GM10248 (cell line): ENCODE results near the gene ZC3HAV1L.

Source experiments
- CTCF ChIA-PET: fragments of 300-600 bp; sonication (Branson Sonifier 250); formaldehyde crosslinking; extraction: SDS; loops from one replicate; lab custom pipeline; 2021; ENCODE audit warnings: antibody characterized with exemption; lab: Yijun Ruan, JAX
- POLR2A ChIA-PET: fragments of 350-650 bp; sonication (Branson Sonifier 250); formaldehyde crosslinking; extraction: SDS; loops from one replicate; lab custom pipeline; 2020; ENCODE audit warnings: antibody characterized with exemption; lab: Yijun Ruan, JAX
- DNase-seq: peaks from one replicate; pipeline ENCODE4 v3.0.0; 2012; ENCODE audit errors: extremely low spot score
- TF ChIP-seq, protein P1 (sequence below): IDR thresholded peaks from 2 replicates; pipeline ENCODE4 v1.5.1; 2012; ENCODE audit warnings: mild to moderate bottlenecking, low read depth; ENCODE audit errors: extremely low read depth, missing control alignments, control extremely low read depth

ZC3HAV1L gene

GRCh38 chr7:139035586-139036353, at the start of gene ZC3HAV1L:
ZC3HAV1L (minus strand) TSS chr7:139036042; CDS start chr7:139036017, 25 bp downstream.
- peak; percentile 88 for DNase-seq
- ChIA-PET POLR2A (no interaction called here), CTCF (interaction anchor here (1.3 to 4.0 kb wide), 4 partner anchors 18 to 46 kb away, joined by 3 to 19 read pairs (median 7); no protein-coding TSS in a partner anchor)
- TF ChIP-seq, protein P1, sequence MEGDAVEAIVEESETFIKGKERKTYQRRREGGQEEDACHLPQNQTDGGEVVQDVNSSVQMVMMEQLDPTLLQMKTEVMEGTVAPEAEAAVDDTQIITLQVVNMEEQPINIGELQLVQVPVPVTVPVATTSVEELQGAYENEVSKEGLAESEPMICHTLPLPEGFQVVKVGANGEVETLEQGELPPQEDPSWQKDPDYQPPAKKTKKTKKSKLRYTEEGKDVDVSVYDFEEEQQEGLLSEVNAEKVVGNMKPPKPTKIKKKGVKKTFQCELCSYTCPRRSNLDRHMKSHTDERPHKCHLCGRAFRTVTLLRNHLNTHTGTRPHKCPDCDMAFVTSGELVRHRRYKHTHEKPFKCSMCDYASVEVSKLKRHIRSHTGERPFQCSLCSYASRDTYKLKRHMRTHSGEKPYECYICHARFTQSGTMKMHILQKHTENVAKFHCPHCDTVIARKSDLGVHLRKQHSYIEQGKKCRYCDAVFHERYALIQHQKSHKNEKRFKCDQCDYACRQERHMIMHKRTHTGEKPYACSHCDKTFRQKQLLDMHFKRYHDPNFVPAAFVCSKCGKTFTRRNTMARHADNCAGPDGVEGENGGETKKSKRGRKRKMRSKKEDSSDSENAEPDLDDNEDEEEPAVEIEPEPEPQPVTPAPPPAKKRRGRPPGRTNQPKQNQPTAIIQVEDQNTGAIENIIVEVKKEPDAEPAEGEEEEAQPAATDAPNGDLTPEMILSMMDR: no peak

GRCh38 chr7:139084709-139085108, 48.9 kb upstream of the ZC3HAV1L start:
- TF ChIP-seq, protein P1: no peak
- DNase-seq: no peak
- CTCF ChIA-PET: interaction anchor here (0.8 to 7.1 kb wide), 4 partner anchors 9 to 198 kb away, joined by 3 to 70 read pairs (median 4); no protein-coding TSS in a partner anchor
- POLR2A ChIA-PET: no interaction called here

- CTCF ChIA-PET: interaction anchor here (0.7 to 2.1 kb wide), 2 partner anchors 13 to 47 kb away, joined by 3 to 5 read pairs; no protein-coding TSS in a partner anchor
- DNase-seq: no peak
- TF ChIP-seq, protein P1: no peak
- POLR2A ChIA-PET: no interaction called here
Measured at GRCh38 chr7:139081584-139081983, 45.7 kb upstream of the ZC3HAV1L start.

- TF ChIP-seq, protein P1: no peak
- ChIA-PET CTCF (interaction anchor here (1.0 to 2.1 kb wide), 4 partner anchors 9 to 194 kb away, joined by 5 to 6 read pairs (median 5); no protein-coding TSS in a partner anchor), POLR2A (no interaction called here)
- DNase-seq: no peak
Measured at GRCh38 chr7:139080905-139081304, 45.1 kb upstream of the ZC3HAV1L start.

DNA sequence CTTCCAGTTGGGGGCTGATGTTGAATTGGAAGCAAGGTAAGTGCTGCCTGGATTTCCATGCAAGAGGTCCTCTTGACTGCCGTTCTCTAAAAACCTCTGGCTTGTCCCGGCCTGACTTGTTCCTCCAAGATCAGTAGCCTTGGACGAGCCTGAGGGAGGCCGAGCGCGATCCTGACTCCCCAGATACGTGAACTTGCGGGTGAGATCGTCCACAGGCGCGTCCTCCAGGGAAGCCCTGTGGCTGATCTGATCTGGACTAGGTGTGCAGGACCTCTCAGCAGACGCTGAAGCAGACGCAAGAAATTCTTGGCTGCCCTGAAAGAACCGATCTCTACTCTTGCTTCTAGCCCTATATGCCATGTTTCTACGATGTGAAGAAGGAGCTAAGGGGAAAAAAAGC, 44.0 kb upstream of the ZC3HAV1L start:
- TF ChIP-seq, protein P1: no peak
- POLR2A ChIA-PET: no interaction called here
- CTCF ChIA-PET: interaction anchor here (0.9 to 1.5 kb wide), 4 partner anchors 8 to 193 kb away, joined by 4 to 6 read pairs (median 5); no protein-coding TSS in a partner anchor
- DNase-seq: no peak

DNA sequence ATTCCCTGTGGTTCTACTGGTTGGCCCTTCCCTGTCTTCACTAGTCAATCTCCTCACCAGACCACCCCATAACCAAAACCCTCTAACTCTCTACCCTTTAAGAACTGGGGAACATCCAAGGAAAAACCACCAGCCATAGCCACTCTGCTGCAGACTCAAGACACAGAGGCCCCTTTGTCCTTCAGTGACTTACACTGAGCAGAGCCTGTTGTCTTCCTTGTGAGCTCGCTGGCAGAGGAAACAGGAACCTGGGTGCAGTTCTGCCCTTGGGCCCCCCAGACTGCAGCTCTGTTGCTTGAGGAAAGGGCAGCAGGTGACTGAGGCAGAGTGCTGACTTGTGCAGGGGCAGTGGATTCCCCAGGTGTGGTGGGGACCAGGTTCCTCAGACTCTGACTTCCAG, 43.1 kb upstream of the ZC3HAV1L start:
- CTCF ChIA-PET: interaction anchor here (0.7 to 10.2 kb wide), 2 partner anchors 16 kb away, joined by 3 to 130 read pairs; no protein-coding TSS in a partner anchor
- TF ChIP-seq, protein P1: no peak
- POLR2A ChIA-PET: no interaction called here
- no peak for DNase-seq
